ENCODE results near the gene BEND2. TPM values are rescaled to one million over a fixed set of nuclear protein-coding genes. Genes with fewer than 3 reads are reported as not detected.

The BEND2 gene
- total and polyA plus RNA-seq, 2 of the 8 experiments (the other 6 are each of a cell fraction or from before 2014, with no cell fraction given) = not detected

DNA sequence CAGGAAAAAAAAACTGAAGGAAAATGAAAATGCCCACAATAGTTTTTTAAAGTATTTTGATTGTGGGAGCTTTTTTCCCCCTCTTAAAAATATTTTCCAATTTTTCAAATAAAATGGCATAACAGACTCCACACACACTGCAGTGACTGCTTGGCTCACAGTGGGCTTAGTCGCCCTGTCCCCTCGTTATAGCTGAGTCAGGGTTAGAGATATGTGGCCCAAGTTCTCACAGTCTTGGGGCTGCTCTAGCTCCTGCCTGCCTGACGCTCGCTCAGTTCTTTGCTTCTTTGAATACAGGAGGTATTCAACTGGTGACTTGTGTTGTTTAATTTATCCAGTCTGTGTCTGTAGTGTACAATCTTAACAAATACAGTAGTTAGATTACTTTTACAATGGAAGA lies 47.7 kb downstream of the BEND2 start:
- CTCF ChIA-PET (ENCODE audit: partially characterized antibody) = no interaction called here
- FAIRE-seq = no peak

More for the DNA sequence above, 47.7 kb downstream of the BEND2 start:
- Histone ChIP-seq H3K4me1 (replicated peaks in 1 of 4; ENCODE audit: control insufficient read depth in 3 of 4, insufficient read depth in 4 of 4, low read length in 3 of 4) (no peaks in the 10 kb centered on the region), H3K23me2 (ENCODE audit: low read depth, low read length) (no peaks in the 10 kb centered on the region), H3K9me3 (ENCODE audit: insufficient read depth in 2 of 2, low read depth in 1 of 2, low read length in 1 of 2) (no peaks in the 10 kb centered on the region), H2AK5ac (ENCODE audit: low read depth, low read length) (no peak overlapping the region), H3K9ac (replicated peaks in 1 of 4; ENCODE audit: extremely low read depth in 1 of 4, low read depth in 3 of 4, low read length in 3 of 4) (no peak overlapping the region), H3K79me1 (ENCODE audit: low read depth, low read length) (no peaks in the 10 kb centered on the region), H3K14ac (ENCODE audit: insufficient read length) (no peak overlapping the region), H2BK120ac (replicated peaks; ENCODE audit: low read depth, low read length) (no peak overlapping the region), H3K18ac (ENCODE audit: extremely low read depth, low read length) (no peak overlapping the region), H3K36me3 (ENCODE audit: control insufficient read depth in 2 of 4, insufficient read depth in 4 of 4, low read length in 3 of 4) (no peaks in the 10 kb centered on the region), H4K5ac (ENCODE audit: insufficient read length, low read depth, low read length) (no peak overlapping the region), H4K91ac (replicated peaks; ENCODE audit: insufficient read length, low read length) (no peak overlapping the region), H4K20me1 (replicated peaks in 1 of 2; ENCODE audit: control insufficient read depth in 1 of 2, insufficient read depth in 2 of 2, low read length in 2 of 2) (no peaks in the 10 kb centered on the region), H2BK5ac (ENCODE audit: low read depth, low read length) (no peak overlapping the region), H3K4me2 (ENCODE audit: insufficient read depth in 1 of 2, low read depth in 2 of 2, low read length in 2 of 2) (no peak overlapping the region), H3K56ac (replicated peaks; ENCODE audit: insufficient read length, low read depth, low read length) (no peak overlapping the region), H3K79me2 (ENCODE audit: control insufficient read depth in 1 of 2, insufficient read depth in 2 of 2, low read length in 2 of 2) (no peaks in the 10 kb centered on the region), H2BK12ac (ENCODE audit: low read depth, low read length) (no peak overlapping the region), H3K4me3 (ENCODE audit: extremely low read depth in 1 of 4, insufficient read depth in 2 of 4, low read depth in 3 of 4, low read length in 4 of 4) (no peak overlapping the region), H3K27ac (ENCODE audit: low read depth, low read length) (no peak overlapping the region), H2BK15ac (ENCODE audit: low read length) (no peak overlapping the region), H2AFZ (ENCODE audit: low read length) (no peak overlapping the region), H4K8ac (ENCODE audit: extremely low read depth, insufficient read depth, low read length) (no peak overlapping the region), H2BK20ac (ENCODE audit: low read length) (no peak overlapping the region), H3K27me3 (replicated peaks in 1 of 4; ENCODE audit: control insufficient read depth in 3 of 4, extremely low read depth in 1 of 4, insufficient read depth in 3 of 4, low read length in 3 of 4) (no peaks in the 10 kb centered on the region), H3K23ac (ENCODE audit: insufficient read length) (no peak overlapping the region), H3K4ac (replicated peaks; ENCODE audit: insufficient read length, low read depth, low read length) (no peak overlapping the region)
- no peak for DNase-seq (ENCODE audit: low read depth in 1 of 2, low spot score in 2 of 2)
- TF ChIP-seq POLR2A (IDR thresholded peaks at IDR 0.05; ENCODE audit: control extremely low read depth in 1 of 2, low read depth in 2 of 2, low read length in 2 of 2) (no peak), RAD21 (IDR thresholded peaks at IDR 0.05 in 1 of 2, conservative IDR thresholded peaks at IDR 0.05 in 1 of 2; ENCODE audit: low read depth in 2 of 2, low read length in 2 of 2) (no peak), RXRA (IDR thresholded peaks at IDR 0.05; ENCODE audit: insufficient read depth, low read depth, low read length) (no peak), SP4 (IDR thresholded peaks at IDR 0.05; ENCODE audit: low read length) (no peak), SRF (IDR thresholded peaks at IDR 0.05; ENCODE audit: low read depth, low read length) (no peak), TAF1 (IDR thresholded peaks at IDR 0.05; ENCODE audit: low read depth, low read length) (no peak), EGR1 (IDR thresholded peaks at IDR 0.05; ENCODE audit: borderline replicate concordance, low read depth, low read length) (no peak), TEAD4 (IDR thresholded peaks at IDR 0.05; ENCODE audit: low read depth, low read length) (no peak)
- WGBS, 2 experiments (ENCODE audit: extremely low coverage in 1 of 2, insufficient coverage in 1 of 2, insufficient read length in 1 of 2, insufficient replicate concordance in 2 of 2, low coverage in 1 of 2, low lambda C conversion rate in 2 of 2, missing lambda C conversion rate in 1 of 2) = 84% methylated on average over 2 of the region's 4 CpGs; no CpG with 5 or more reads in 1 of the 2 experiments
- POLR2A ChIA-PET (ENCODE audit: partially characterized antibody) = no interaction called here

Data from H1 (cell line).